GM10248 (cell line): ENCODE data around the gene LRRC8D.

Experiments
- CTCF ChIA-PET: fragments of 300-600 bp; sonication (Branson Sonifier 250); formaldehyde crosslinking; extraction: SDS; loops from one replicate; lab custom pipeline; 2021; ENCODE audit warnings: antibody characterized with exemption; lab: Yijun Ruan, JAX
- POLR2A ChIA-PET: fragments of 350-650 bp; sonication (Branson Sonifier 250); formaldehyde crosslinking; extraction: SDS; loops from one replicate; lab custom pipeline; 2020; ENCODE audit warnings: antibody characterized with exemption; lab: Yijun Ruan, JAX
- DNase-seq: peaks from one replicate; pipeline ENCODE4 v3.0.0; 2012; ENCODE audit errors: extremely low spot score
- TF ChIP-seq, protein P1 (sequence below): IDR thresholded peaks from 2 replicates; pipeline ENCODE4 v1.5.1; 2012; ENCODE audit warnings: mild to moderate bottlenecking, low read depth; ENCODE audit errors: extremely low read depth, missing control alignments, control extremely low read depth

LRRC8D gene

GRCh38 chr1:89953131-89953626 lies 132.3 kb downstream of the LRRC8D start:
- TF ChIP-seq, protein P1, sequence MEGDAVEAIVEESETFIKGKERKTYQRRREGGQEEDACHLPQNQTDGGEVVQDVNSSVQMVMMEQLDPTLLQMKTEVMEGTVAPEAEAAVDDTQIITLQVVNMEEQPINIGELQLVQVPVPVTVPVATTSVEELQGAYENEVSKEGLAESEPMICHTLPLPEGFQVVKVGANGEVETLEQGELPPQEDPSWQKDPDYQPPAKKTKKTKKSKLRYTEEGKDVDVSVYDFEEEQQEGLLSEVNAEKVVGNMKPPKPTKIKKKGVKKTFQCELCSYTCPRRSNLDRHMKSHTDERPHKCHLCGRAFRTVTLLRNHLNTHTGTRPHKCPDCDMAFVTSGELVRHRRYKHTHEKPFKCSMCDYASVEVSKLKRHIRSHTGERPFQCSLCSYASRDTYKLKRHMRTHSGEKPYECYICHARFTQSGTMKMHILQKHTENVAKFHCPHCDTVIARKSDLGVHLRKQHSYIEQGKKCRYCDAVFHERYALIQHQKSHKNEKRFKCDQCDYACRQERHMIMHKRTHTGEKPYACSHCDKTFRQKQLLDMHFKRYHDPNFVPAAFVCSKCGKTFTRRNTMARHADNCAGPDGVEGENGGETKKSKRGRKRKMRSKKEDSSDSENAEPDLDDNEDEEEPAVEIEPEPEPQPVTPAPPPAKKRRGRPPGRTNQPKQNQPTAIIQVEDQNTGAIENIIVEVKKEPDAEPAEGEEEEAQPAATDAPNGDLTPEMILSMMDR = peak; percentile 29
- CTCF ChIA-PET = no interaction called here
- POLR2A ChIA-PET = no interaction called here
- DNase-seq = no peak

GRCh38 chr1:89953929-89954328 lies 133.1 kb downstream of the LRRC8D start:
- ChIA-PET CTCF (no interaction called here), POLR2A (no interaction called here)
- TF ChIP-seq, protein P1 = no peak
- no peak for DNase-seq

- ChIA-PET CTCF (interaction anchor here (1.2 kb wide), 1 partner anchor 34 kb away, joined by 3 read pairs; no protein-coding TSS in a partner anchor), POLR2A (no interaction called here)
- TF ChIP-seq, protein P1 = no peak
- no peak for DNase-seq
These were observed 133.6 kb downstream of the LRRC8D start for GRCh38 chr1:89954401-89954800.

DNA sequence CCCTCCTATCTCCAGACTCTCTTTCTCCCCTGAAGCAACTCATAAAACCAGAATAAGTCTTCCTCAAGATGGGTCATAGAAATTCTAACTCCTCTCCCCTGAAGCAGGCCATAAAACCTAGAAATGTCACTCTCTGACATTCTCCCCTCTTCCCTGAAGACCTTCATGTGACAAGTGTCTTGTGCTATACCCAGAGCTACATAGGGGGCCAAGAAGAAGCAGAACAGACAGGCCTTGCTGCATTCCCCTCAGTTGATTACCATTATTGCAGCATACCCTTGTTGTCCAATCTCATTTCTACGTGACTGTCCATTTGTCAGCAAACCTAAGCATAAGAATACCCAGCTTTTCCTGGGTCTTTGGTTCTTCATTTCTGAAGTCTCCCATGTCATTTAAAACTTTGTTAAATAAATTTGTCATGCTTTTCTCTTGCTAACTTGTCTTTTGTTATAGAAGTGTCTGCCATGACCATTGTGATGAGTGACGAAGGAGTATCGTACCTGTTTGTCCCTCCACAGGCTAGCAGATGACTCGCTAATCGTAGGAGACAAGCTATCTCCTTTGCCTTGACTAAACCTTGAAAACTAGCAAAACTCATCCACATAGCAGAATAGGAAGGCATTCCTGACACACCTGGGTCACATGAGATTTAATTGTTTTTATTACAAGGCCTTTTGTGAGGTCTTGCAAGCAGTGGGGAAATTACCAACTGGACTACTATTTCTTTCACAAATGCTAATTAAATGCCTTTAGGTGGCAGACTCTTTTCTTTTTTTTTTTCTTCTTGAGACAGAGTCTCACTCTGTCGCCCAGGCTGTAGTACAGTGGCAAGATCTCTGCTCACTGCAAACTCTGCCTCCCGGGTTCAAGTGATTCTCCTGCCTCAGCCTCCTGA lies 134.7 kb downstream of the LRRC8D start:
- POLR2A ChIA-PET = no interaction called here
- TF ChIP-seq, protein P1 = no peak
- DNase-seq = no peak
- CTCF ChIA-PET = interaction anchor here (1.0 to 1.2 kb wide), 4 partner anchors 9 to 130 kb away, joined by 3 read pairs; no protein-coding TSS in a partner anchor

DNA sequence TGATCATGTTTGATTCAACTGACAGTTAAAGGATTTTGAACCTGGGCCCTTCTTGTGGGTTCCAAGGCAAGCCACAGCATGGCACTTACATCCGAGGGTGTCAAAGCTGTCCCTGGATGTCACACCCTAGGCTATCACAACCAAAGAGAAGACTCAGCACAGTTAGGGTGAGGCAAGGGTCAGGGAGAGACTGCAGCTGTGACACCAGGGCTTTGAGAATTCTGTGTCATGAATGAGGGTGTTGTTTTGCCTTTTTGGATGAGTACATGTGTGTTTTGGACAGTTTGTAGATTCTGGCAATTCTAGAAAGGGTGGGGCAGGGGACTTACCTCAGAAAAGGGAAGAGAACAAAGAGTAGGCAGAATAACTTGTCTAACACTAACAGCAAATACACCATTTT lies 136.3 kb downstream of the LRRC8D start:
- no peak for DNase-seq
- ChIA-PET POLR2A (no interaction called here), CTCF (interaction anchor here (1.0 to 1.8 kb wide), 3 partner anchors 8 to 114 kb away, joined by 3 to 6 read pairs (median 4); no protein-coding TSS in a partner anchor)
- TF ChIP-seq, protein P1 = no peak

GRCh38 chr1:89958851-89959654 lies 138.2 kb downstream of the LRRC8D start:
- no peak for DNase-seq
- CTCF ChIA-PET = interaction anchor here (1.1 to 1.8 kb wide), 2 partner anchors 10 to 12 kb away, joined by 3 to 6 read pairs; no protein-coding TSS in a partner anchor
- TF ChIP-seq, protein P1 = no peak
- POLR2A ChIA-PET = no interaction called here
